Medulla oblongata (tissue), 1 donor: ENCODE data around the gene ZSCAN10.
"Not testable (repeated sequence)": the region's sequence is repeated elsewhere in the genome, so short reads cannot be mapped to it uniquely, and the experiment has no call there.

Experiments used
- DNase-seq: peaks from one replicate; pipeline ENCODE4 v3.0.0-alpha.2; 2015; ENCODE audit errors: extremely low spot score

Gene ZSCAN10

DNA sequence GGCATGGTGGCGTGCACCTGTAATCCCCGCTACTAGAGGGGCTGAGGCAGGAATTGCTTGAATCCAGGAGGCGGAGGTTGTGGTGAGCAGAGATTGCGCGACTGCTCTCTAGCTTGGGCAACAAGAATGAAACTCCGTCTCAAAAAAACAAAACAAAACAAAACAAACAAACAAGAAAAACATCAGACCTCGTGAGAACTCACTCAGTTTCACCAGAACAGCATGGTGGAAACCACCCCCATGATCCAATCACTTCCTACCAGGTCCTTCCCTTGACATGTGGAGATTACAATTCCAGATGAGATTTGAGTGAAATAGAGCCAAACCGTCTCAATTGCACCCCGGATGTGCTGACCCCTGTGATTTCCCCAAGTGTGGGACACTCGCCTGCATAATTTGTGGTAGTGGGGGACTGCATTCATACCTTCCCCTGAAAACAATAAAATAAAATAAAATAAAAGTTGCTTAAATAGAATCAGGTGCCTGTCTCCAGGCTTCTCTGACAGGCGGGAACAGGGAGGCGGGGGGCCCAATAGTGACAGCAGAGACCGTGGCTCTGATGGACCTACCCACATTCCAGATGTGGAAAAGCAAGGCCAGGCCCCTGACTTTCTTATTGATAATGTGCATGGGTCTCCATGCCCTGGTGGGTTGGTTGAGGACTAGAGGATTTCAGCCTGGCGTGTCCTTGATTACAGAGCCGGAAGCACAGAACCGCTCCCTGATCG, 13.1 kb downstream of the ZSCAN10 start:
- DNase-seq = no peak

GRCh38 chr16:3084969-3085670, 14.0 kb downstream of the ZSCAN10 start:
- DNase-seq = no peak

DNA sequence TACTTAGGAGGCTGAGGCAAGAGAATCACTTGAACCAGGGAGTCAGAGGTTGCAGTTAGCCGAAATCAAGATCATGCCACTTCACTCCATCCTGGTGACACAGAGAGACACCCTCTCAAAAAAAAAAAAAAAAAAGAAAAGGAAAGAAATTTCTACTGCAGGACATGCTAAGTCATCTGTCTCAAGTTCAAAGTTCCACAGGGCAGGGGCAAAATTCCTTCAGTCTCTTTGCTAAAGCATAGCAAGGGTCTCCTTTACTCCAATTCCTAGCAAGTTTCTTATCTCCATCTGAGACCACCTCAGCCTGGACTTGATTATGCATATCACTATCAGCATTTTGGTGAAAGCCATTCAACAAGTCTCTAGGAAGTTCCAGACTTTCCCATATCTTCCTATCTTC, 14.6 kb downstream of the ZSCAN10 start:
- no peak for DNase-seq

GRCh38 chr16:3083408-3083807, 15.7 kb downstream of the ZSCAN10 start:
- not testable (repeated sequence) for DNase-seq

GRCh38 chr16:3081957-3082356, 17.1 kb downstream of the ZSCAN10 start:
- not testable (repeated sequence) for DNase-seq

DNA sequence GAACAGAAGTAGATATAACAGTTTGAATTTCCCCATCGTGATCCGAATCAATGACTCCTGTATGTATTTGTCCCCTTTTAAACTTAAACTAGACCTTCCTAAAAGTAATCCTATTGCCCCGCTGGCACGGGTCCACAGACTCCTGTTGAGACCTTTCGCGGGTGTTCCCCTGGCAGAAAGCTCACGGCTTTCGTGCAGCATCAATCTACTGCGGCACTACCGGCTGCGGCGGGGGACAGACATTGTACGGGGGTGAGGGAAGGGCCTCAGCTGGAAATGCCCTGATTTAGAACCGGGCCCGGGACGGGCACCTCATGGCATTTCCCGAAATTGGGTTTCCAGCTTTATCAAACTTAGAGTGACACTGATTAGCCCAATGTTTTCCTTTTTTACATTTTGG, 19.1 kb downstream of the ZSCAN10 start:
- DNase-seq = no peak

GRCh38 chr16:3076577-3076976, 22.5 kb downstream of the ZSCAN10 start:
- no peak for DNase-seq

DNA sequence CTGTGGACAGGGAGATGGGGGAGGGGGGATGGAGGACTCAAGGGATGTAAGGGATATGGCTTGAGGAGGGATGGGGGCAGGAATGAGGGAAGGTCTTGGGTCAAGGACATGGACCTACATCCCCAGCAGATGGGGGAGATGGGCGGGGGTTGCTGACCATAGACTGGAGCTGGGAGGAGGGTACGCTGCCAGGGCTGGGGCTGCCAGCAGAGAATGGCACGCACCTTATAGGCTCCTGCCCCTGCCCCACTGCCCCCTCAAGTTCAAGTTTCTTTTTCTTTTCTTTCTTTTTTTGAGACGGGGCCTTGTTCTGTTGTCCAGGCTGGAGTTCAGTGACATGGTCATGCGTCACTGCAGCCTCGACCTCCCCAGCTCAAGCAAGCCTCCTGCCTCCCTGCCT, 23.1 kb downstream of the ZSCAN10 start:
- DNase-seq = not testable (repeated sequence)

DNA sequence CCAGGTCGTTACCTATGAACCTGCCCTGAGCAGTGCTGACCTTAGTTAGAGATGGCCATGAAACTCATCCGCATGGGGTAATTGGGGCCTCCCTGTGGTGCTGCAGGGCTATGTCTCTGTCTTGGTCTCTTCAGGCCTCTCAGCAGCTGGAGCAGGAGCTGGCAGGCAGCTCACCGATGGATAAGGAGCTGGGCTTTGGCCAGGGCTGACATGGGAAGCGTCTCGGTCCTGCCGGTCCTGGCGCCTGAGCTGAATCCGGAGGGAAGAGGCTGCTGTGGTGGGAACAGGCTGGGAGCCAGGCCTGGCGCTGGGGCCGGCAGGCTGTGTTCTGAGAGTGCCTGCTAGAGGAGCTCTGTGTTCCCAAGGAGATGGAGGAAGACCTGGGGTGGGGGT, 23.6 kb downstream of the ZSCAN10 start:
- DNase-seq = no peak

- no peak for DNase-seq
Measured at GRCh38 chr16:3074860-3075522, 24.1 kb downstream of the ZSCAN10 start.

DNA sequence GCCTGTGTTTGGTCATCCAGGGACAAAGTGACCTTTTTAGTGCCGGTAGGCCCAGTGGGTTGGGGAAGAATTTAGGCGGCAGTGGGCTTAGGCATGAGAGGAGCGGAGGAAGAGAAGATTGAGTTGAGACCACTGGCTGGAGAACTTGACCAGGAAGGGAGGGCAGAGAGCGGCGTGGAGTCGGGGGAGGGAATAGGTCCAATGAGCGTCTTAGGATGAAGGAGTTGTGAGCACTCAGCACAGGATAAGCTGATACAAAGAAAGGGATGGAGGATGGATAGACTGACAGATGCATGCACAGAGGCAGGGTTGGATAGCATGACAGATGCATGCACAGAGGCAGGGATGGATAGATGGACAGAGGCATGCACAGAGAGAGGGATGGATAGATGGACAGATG, 25.6 kb downstream of the ZSCAN10 start:
- no peak for DNase-seq

DNA sequence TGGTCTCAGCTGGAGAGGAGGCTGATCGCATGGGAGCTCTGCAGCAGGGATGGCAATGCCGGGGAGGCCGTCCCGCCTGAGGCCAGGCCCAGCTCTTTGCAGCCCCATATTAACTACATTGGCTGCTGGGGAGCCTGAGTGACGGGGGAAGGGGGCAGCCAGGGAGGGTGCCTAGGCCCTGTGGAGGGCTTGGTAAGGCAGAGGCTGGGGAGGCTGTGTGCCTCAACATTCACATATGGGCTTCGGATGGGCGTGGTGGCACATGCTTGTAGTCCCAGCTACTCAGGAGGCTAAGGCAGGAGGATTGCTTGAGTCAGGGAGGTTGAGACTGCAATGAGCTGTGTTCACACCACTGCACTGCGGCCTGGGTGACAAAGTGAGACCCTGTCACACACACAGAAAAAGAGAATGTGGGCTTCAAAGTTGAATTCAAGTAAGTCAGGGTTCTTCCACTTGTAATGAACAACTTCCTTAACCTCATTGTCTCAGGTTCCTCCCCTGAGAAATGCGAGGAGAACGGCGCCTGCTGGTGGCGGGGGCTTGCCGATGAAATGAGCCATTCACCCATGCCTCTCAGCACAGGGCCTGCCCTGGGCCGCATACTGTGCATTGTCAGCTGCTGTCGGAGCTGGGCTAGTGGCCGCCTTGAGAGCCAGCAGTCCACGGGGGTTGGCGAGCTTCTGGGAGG, 26.4 kb downstream of the ZSCAN10 start:
- DNase-seq = not testable (repeated sequence)

- DNase-seq = not testable (repeated sequence)
Measured at GRCh38 chr16:3072148-3072547, 26.9 kb downstream of the ZSCAN10 start.

DNA sequence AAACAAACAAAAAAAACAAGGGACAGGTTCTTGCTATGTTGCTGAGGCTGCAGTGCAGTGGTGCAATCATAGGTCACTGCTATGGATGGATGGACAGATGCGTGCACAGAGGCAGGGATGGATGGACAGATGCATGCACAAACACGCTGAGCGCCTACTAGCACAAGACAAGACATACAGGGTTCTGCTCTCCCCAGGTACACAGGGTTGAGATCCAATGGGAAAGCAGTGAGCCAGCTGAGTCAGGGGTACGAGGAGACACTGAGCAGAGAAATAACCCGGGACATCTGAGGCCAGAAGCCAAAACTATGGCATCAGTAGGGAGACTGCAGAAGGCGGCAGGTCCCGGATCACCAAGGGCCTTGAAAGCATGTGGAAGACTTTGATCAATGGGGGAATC, 27.4 kb downstream of the ZSCAN10 start:
- DNase-seq = no peak

DNA sequence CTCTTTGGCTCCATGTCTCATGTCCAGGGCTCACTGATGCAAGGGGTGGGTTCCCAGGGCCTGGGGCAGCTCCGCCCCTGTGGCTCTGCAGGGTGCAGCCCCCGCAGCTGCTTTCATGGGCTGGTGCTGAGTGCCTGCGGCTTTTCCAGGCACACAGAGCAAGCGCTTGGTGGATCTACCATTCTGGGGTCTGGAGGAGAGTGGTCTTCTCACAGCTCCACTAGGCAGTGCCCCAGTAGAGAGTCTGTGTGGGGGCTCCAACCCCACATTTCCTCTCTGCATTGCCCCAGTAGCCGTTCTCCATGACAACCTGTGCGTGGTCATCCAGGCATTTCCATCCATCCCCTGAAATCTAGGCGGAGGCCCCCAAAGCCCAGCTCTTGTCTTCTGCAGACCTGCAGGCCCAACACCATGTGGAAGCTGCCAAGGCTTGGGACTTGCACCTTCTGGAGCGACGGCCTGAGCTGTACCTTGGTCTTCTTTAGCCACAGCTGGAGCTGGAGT, 28.4 kb downstream of the ZSCAN10 start:
- DNase-seq = no peak

DNA sequence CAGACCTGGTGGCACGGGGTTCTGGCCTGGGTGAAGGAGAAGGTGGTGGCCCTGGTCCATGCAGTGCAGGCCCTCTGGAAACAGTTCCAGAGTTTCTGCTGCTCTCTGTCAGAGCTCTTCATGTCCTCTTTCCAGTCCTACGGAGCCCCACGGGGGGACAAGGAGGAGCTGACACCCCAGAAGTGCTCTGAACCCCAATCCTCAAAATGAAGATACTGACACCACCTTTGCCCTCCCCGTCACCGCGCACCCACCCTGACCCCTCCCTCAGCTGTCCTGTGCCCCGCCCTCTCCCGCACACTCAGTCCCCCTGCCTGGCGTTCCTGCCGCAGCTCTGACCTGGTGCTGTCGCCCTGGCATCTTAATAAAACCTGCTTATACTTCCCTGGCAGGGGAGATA, 29.9 kb downstream of the ZSCAN10 start:
- DNase-seq = not testable (repeated sequence)

DNA sequence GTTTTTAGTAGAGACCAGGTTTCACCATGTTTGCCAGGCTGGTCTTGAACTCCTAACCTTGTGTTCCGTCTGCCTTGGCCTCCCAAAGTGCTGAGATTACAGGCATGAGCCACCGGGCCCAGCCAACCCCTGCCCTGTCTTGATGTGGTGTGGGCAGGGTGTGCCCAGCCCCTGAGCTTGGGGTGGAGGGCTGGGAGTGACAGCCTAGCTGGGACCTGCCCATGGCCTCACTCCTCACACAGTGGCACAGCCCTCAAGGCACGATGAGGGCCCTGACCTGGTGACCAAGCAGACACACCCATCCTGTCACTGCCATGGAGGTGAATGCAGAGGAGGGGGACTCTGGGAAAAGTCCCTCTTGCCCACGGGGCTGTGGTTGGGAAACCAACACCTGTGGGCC, 30.6 kb downstream of the ZSCAN10 start:
- no peak for DNase-seq

- no peak for DNase-seq
Measured at GRCh38 chr16:3066440-3066748, 32.7 kb downstream of the ZSCAN10 start.

- no peak for DNase-seq
Measured at GRCh38 chr16:3065742-3066439, 33.2 kb downstream of the ZSCAN10 start.

DNA sequence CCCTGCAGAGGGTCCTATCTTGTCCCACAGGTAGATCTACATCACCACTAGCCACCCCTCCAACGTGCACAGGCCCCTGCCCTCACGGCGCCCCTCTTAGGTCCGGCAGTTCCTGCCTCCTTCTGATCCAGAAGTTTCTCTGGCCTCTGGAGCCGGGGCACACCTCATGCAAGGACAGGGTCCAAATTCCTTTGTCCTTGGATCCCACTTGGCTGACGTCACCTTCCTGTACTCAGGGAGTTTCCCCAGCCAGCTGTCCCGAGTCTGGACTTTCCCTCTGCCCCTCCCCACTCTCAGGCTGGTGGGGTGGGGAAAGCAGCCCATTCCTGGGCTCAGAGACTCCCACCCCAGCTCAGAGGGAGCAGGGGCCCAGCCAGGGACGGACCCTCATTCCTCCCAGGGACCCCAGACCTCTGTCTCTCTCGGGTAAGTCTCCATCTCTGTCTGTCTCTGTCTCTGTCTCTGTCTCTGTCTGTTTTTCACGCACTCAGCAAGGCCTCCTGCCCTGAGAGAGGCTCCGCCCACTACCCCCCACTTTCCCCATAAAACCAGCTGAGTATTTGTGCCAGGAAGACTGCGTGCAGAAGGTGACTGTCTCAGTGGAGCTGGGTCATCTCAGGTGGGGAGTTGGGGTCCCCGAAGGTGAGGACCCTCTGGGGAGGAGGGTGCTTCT, 33.9 kb downstream of the ZSCAN10 start, which contains the start of gene IL32:
IL32 (plus strand) TSS at position 572 of the 673 bp plus-strand sequence. CDS start 172 bp downstream, outside the sequence.
- DNase-seq = no peak
